Vagina (tissue), 2 donors: ENCODE measurements around the gene HSF2BP. TPM values are rescaled to one million over a fixed set of nuclear protein-coding genes. Genes with fewer than 3 reads are reported as not detected.

ENCODE experiments used
- DNase-seq, 2 donors: peaks; one replicate each; pipeline ENCODE4 v3.0.0-alpha.2; 2017; ENCODE audit errors: extremely low spot score in 2 of 2
- H3K27ac ChIP-seq: fragments of 200-600 bp; sonication (generic); one replicate; pipeline ENCODE4 v1.5.1; 2019
- H3K27me3 ChIP-seq: fragments of 200-600 bp; sonication (generic); one replicate; pipeline ENCODE4 v1.5.1; 2019
- H3K36me3 ChIP-seq, 2 donors: fragments of 200-600 bp; sonication (generic); one replicate each; pipeline ENCODE4 v1.5.1; 2017 to 2019
- H3K4me1 ChIP-seq: fragments of 200-600 bp; sonication (generic); one replicate; pipeline ENCODE4 v1.5.1; 2019
- H3K4me3 ChIP-seq, 2 donors: fragments of 200-600 bp; sonication (generic); 1 replicate in 1 of 2; 2 replicates in 1 of 2; pipeline ENCODE4 v1.5.1; 2016 to 2019
- H3K9me3 ChIP-seq: fragments of 200-600 bp; sonication (generic); one replicate; pipeline ENCODE4 v1.5.1; 2019
- CTCF ChIP-seq, 3 experiments: fragments of 450-650 bp in 2 of 3; fragments of 200-600 bp in 1 of 3; sonication (generic) in 1 of 3; IDR thresholded peaks; one replicate each; pipeline ENCODE4 v1.5.1; 2017 to 2019; ENCODE audit warnings: antibody characterized with exemption in 3 of 3, mild to moderate bottlenecking in 2 of 3, moderate library complexity in 2 of 3
- POLR2A ChIP-seq, 2 donors: fragments of 450-650 bp; IDR thresholded peaks; one replicate each; pipeline ENCODE4 v1.6.1; 2017; ENCODE audit warnings: antibody characterized with exemption in 2 of 2, mild to moderate bottlenecking in 2 of 2, moderate library complexity in 2 of 2
- POLR2AphosphoS5 ChIP-seq, 2 donors: sonication (generic); formaldehyde crosslinking; IDR thresholded peaks; one replicate each; pipeline ENCODE4 v1.9.0; 2017; ENCODE audit warnings: antibody characterized with exemption in 2 of 2, mild to moderate bottlenecking in 2 of 2, low read depth in 1 of 2; ENCODE audit not compliant: insufficient read depth in 1 of 2
- intact Hi-C: fragments of 100-400 bp; cut with DNase I; formaldehyde crosslinking; loops from one replicate; pipeline ENCODE4 v1.15.1; 2023
- total RNA-seq: library from RNA; depleted of rRNA; stranded (reverse); fragments of >200 nt; gene quantifications from one replicate; pipeline ENCODE4 v1.2.3, GENCODE V29; 2016

The HSF2BP gene
- total RNA-seq, 1 donor from 2014 or later, result 2.7 TPM

GRCh38 chr21:43664358-43664757 is 5.1 kb upstream of the HSF2BP start:
- no peak overlapping the region for H3K4me3 ChIP-seq
- TF ChIP-seq POLR2AphosphoS5 (IDR thresholded peaks at IDR 0.05; ENCODE audit: insufficient read depth in 1 of 2, low read depth in 1 of 2) (no peak), CTCF (IDR thresholded peaks at IDR 0.05) (no peak), POLR2A (IDR thresholded peaks at IDR 0.05) (no peak)
- peaks cover 17% of the 10 kb centered on the region for H3K4me1 ChIP-seq
- intact Hi-C loops, result no loop called here
- H3K36me3 ChIP-seq, result peaks cover 0 to 16% of the 10 kb centered on the region in 2 donors
- no peaks in the 10 kb centered on the region for H3K9me3 ChIP-seq
- no peaks in the 10 kb centered on the region for H3K27me3 ChIP-seq
- DNase-seq, result no peak
- H3K27ac ChIP-seq, result no peak overlapping the region

- H3K4me1 ChIP-seq, result peaks cover 20% of the 10 kb centered on the region
- no peaks in the 10 kb centered on the region for H3K9me3 ChIP-seq
- no peak for TF ChIP-seq POLR2AphosphoS5 (IDR thresholded peaks at IDR 0.05; ENCODE audit: insufficient read depth in 1 of 2, low read depth in 1 of 2)
- no peak for TF ChIP-seq CTCF (IDR thresholded peaks at IDR 0.05)
- no peak for TF ChIP-seq POLR2A (IDR thresholded peaks at IDR 0.05)
- H3K36me3 ChIP-seq, result peaks cover 0 to 16% of the 10 kb centered on the region in 2 donors
- intact Hi-C loops, result no loop called here
- no peak for DNase-seq
- H3K27me3 ChIP-seq, result no peaks in the 10 kb centered on the region
- H3K27ac ChIP-seq, result no peak overlapping the region
- H3K4me3 ChIP-seq, result no peak overlapping the region
Measured at GRCh38 chr21:43663033-43663432, 3.7 kb upstream of the HSF2BP start.

- Histone ChIP-seq H3K4me1 (peaks cover 20% of the 10 kb centered on the region), H3K27ac (no peak overlapping the region), H3K9me3 (no peaks in the 10 kb centered on the region), H3K4me3 (no peak overlapping the region), H3K36me3 (peaks cover 0 to 16% of the 10 kb centered on the region in 2 donors), H3K27me3 (no peaks in the 10 kb centered on the region)
- intact Hi-C loops, result no loop called here
- no peak for DNase-seq
- TF ChIP-seq CTCF (IDR thresholded peaks at IDR 0.05) (no peak), POLR2A (IDR thresholded peaks at IDR 0.05) (no peak), POLR2AphosphoS5 (IDR thresholded peaks at IDR 0.05; ENCODE audit: insufficient read depth in 1 of 2, low read depth in 1 of 2) (no peak)
Measured at GRCh38 chr21:43662286-43662685, 3.0 kb upstream of the HSF2BP start.

- Histone ChIP-seq H3K9me3 (no peaks in the 10 kb centered on the region), H3K4me1 (peaks cover 20% of the 10 kb centered on the region), H3K36me3 (peaks cover 0 to 12% of the 10 kb centered on the region in 2 donors), H3K27me3 (no peaks in the 10 kb centered on the region), H3K4me3 (peak overlapping the region; percentile 80 to 99), H3K27ac (peak overlapping the region; percentile 79)
- no peak for DNase-seq
- no peak for TF ChIP-seq CTCF (IDR thresholded peaks at IDR 0.05)
- peak in 1 of 2 donors; percentile 5 for TF ChIP-seq POLR2AphosphoS5 (IDR thresholded peaks at IDR 0.05; ENCODE audit: insufficient read depth in 1 of 2, low read depth in 1 of 2)
- no peak for TF ChIP-seq POLR2A (IDR thresholded peaks at IDR 0.05)
- intact Hi-C loops, result loop anchor here (5.0 kb wide), 1 partner anchor 119 kb away; the partner anchor contains the start of gene CSTB
Measured at GRCh38 chr21:43658769-43659135, 536 bp downstream of the HSF2BP start.

GRCh38 chr21:43658088-43658741 is 1.1 kb downstream of the HSF2BP start:
- no peaks in the 10 kb centered on the region for H3K27me3 ChIP-seq

More at GRCh38 chr21:43658088-43658741, 1.1 kb downstream of the HSF2BP start:
- Histone ChIP-seq H3K27ac (no peak overlapping the region), H3K36me3 (peaks cover 0 to 7% of the 10 kb centered on the region in 2 donors), H3K4me1 (peaks cover 20% of the 10 kb centered on the region), H3K9me3 (no peaks in the 10 kb centered on the region), H3K4me3 (no peak overlapping the region)
- intact Hi-C loops, result loop anchor here (5.0 kb wide), 1 partner anchor 119 kb away; the partner anchor contains the start of gene CSTB
- TF ChIP-seq POLR2A (IDR thresholded peaks at IDR 0.05) (no peak), CTCF (IDR thresholded peaks at IDR 0.05) (no peak), POLR2AphosphoS5 (IDR thresholded peaks at IDR 0.05; ENCODE audit: insufficient read depth in 1 of 2, low read depth in 1 of 2) (no peak)
- DNase-seq, result no peak
